PC-3 (cell line): ENCODE data around the gene TAF9B. TPM values are rescaled to one million over a fixed set of nuclear protein-coding genes. Genes with fewer than 3 reads are reported as not detected.

Experiments used
- ATAC-seq: fragments of 200-7000 bp; cut with Tn5 transposase; 2 replicates; pipeline ENCODE4 v1.9.1; 2020; ENCODE audit warnings: mild to moderate bottlenecking, moderate library complexity
- Bru-seq: library from RNA; stranded (reverse); fragments of 400-500 nt; gene quantifications from one replicate; lab custom pipeline; 2021; lab: Mats Ljungman, UMichigan
- BruChase-seq, 2 experiments: library from RNA; stranded (reverse); fragments of 400-500 nt; gene quantifications; one replicate each; lab custom pipeline; 2021; lab: Mats Ljungman, UMichigan
- BruUV-seq: library from RNA; stranded (reverse); fragments of 400-500 nt; replicated peaks from 2 replicates; lab custom pipeline; 2021; lab: Mats Ljungman, UMichigan
- CTCF ChIA-PET: fragments of 300-600 bp; sonication (Branson Sonifier 250); formaldehyde crosslinking; loops from one replicate; lab custom pipeline; 2022; ENCODE audit warnings: antibody characterized with exemption; lab: Charles Lee
- POLR2A ChIA-PET: fragments of 300-600 bp; sonication (Branson Sonifier 250); formaldehyde crosslinking; loops from one replicate; lab custom pipeline; 2022; ENCODE audit warnings: antibody characterized with exemption; ENCODE audit not compliant: unreplicated experiment; lab: Charles Lee
- DNase-seq: peaks from one replicate; pipeline ENCODE4 v3.0.0-alpha.2; 2015
- H2AFZ ChIP-seq: fragments of 300-600 bp; sonication (generic); 2 replicates; pipeline ENCODE4 v1.6.0; 2016; ENCODE audit warnings: antibody characterized with exemption, low read length
- H3F3A ChIP-seq: fragments of 300-600 bp; sonication (generic); one replicate; pipeline ENCODE4 v1.6.0; 2017; ENCODE audit warnings: antibody characterized with exemption, low read length, control low read depth, mild to moderate bottlenecking; ENCODE audit not compliant: unreplicated experiment
- H3K27ac ChIP-seq: fragments of 300-600 bp; sonication (generic); 2 replicates; pipeline ENCODE4 v1.5.1; 2016; ENCODE audit warnings: mild to moderate bottlenecking, low read length
- H3K27me3 ChIP-seq: fragments of 300-600 bp; sonication (generic); 2 replicates; pipeline ENCODE4 v1.6.1; 2016; ENCODE audit warnings: low read length, mixed read lengths
- H3K36me3 ChIP-seq: fragments of 300-600 bp; sonication (generic); 2 replicates; pipeline ENCODE4 v1.6.1; 2016; ENCODE audit warnings: low read depth, mixed run types, low read length, mixed read lengths
- H3K4me1 ChIP-seq: fragments of 300-600 bp; sonication (generic); 2 replicates; pipeline ENCODE4 v1.5.1; 2016; ENCODE audit warnings: low read length; ENCODE audit not compliant: insufficient read depth
- H3K4me2 ChIP-seq: fragments of 300-600 bp; sonication (generic); 2 replicates; pipeline ENCODE4 v1.6.0; 2016; ENCODE audit warnings: low read length
- H3K4me3 ChIP-seq: fragments of 300-600 bp; sonication (generic); 2 replicates; pipeline ENCODE4 v1.5.1; 2016; ENCODE audit warnings: mild to moderate bottlenecking, low read length, mixed read lengths
- H3K79me2 ChIP-seq: fragments of 300-600 bp; sonication (generic); 2 replicates; pipeline ENCODE4 v1.6.1; 2017; ENCODE audit warnings: low read length, mixed read lengths
- H3K9ac ChIP-seq: fragments of 300-600 bp; sonication (generic); 2 replicates; pipeline ENCODE4 v1.6.0; 2016; ENCODE audit warnings: mild to moderate bottlenecking, low read length
- H3K9me2 ChIP-seq: fragments of 300-600 bp; sonication (generic); replicated peaks from 2 replicates; pipeline ENCODE4 v1.6.1; 2016; ENCODE audit warnings: mixed run types, low read length, mixed read lengths
- H3K9me3 ChIP-seq: fragments of 300-600 bp; sonication (generic); 2 replicates; pipeline ENCODE4 v1.6.1; 2016; ENCODE audit warnings: low read length, mixed read lengths
- H4K20me1 ChIP-seq: fragments of 300-600 bp; sonication (generic); 2 replicates; pipeline ENCODE4 v1.6.1; 2016; ENCODE audit warnings: low read length, mixed read lengths
- EZH2 ChIP-seq: fragments of 300-600 bp; sonication (generic); IDR thresholded peaks from one replicate; pipeline ENCODE4 v1.6.1; 2017; ENCODE audit warnings: antibody characterized with exemption, mild to moderate bottlenecking, low read length; ENCODE audit not compliant: unreplicated experiment
- EZH2phosphoT487 ChIP-seq: fragments of 300-600 bp; sonication (generic); IDR thresholded peaks from 2 replicates; pipeline ENCODE4 v1.6.1; 2018; ENCODE audit warnings: mild to moderate bottlenecking, antibody characterized with exemption, low read length, borderline replicate concordance
- intact Hi-C: fragments of 100-400 bp; cut with micrococcal nuclease; formaldehyde crosslinking; loops from 2 replicates; pipeline ENCODE4 v1.9.0; 2023
- long read RNA-seq: library from polyadenylated mRNA; unstranded; transcript quantifications from one replicate; pipeline ENCODE4 v2.0.0, GENCODE V29; 2021; ENCODE audit not compliant: unreplicated experiment
- total RNA-seq: library from RNA; depleted of rRNA; stranded (reverse); fragments of >200 nt; gene quantifications from 2 replicates; pipeline ENCODE4 v1.2.3, GENCODE V29; 2014; rRNA removed
- TF ChIP-seq, protein P1 (sequence below): fragments of 300-600 bp; sonication (generic); conservative IDR thresholded peaks from 2 replicates; pipeline ENCODE4 v1.5.1; 2017; ENCODE audit warnings: antibody characterized with exemption, low read depth, mild to moderate bottlenecking, low read length

The TAF9B gene
- 19.5 and 26.1 TPM in 2 replicates for total RNA-seq
- Bru-seq, nascent RNA = percentile 63 among the genes with signal in this experiment
- BruChase-seq, experiment 1, labeled RNA remaining after a 6-hour chase = percentile 83 among the genes with signal in this experiment
- BruChase-seq, experiment 2, labeled RNA remaining after a 2-hour chase = percentile 70 among the genes with signal in this experiment
- long read RNA-seq, transcript TAF9B-201 (7 exons, 2,713 nt) = major isoform, 16 of 18 reads
- long read RNA-seq, partial matches to known transcripts = 2 of 18 reads
- long read RNA-seq, other reads (novel, unspliced or antisense) = 0 of 18 reads

DNA sequence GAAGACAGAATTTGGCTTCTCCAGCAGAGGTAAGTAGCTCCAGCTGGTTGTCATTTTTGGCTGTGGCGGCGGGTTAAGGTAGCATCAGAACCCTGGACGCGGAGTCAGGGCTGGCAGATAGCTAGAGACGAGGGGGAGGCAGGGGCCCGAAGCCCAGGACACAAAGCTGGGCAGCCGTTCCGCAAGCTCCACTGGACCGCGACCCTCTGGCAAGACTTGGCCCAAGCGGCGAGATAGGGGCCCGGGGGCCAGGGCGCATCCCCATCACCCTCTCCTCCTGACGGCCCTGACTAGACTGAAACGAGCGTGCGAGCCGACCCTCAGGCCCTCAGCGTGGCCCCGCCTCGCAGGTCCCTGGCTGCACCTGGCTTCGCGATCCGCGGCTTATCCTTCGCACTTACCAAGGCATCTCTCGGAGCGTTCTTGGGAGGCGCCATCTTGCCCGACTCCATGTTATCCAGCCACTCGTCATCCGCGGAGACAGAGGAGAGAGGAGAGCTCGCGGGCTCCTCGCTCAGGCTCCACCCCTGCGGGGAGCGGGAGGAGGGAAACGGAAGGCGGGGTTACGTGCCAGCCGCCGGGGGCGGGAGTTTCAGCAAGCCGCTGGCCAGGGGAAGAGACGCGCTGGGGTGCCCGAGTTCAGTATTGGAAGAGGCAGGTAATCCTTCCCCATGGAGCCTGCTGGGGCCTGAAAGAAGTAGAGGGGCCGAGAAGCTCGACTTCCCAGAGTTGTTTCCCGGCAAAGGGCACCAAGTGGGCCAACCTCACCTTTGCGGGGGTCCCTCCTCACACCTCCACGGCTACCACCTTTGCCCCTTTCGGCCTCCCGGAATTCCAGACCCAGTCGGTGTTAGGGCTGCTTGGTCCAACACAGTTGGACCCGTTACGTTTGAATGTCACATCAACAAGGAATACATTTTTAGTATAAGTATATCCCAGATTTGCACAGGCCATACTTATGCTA, at the start of gene TAF9B:
Gene TAF9B (minus strand): TSS at position 491 of the 964 bp plus-strand sequence. CDS start 39 bp downstream, at position 452.
- no peaks in the 10 kb centered on the region for H4K20me1 ChIP-seq
- H3K27ac ChIP-seq = peak within 1 kb of the TSS; percentile 5; the same call in 1 of the 2 replicates
- no peaks in the 10 kb centered on the region for H3K9me2 ChIP-seq
- H3F3A ChIP-seq = no peaks in the 10 kb centered on the region
- peak within 1 kb of the TSS; percentile 98 for H3K4me3 ChIP-seq
- H3K4me2 ChIP-seq = peak within 1 kb of the TSS; percentile 91
- DNase-seq = peak; percentile 91
- TF ChIP-seq EZH2phosphoT487 (no peak), EZH2 (no peak)
- TF ChIP-seq, protein P1, sequence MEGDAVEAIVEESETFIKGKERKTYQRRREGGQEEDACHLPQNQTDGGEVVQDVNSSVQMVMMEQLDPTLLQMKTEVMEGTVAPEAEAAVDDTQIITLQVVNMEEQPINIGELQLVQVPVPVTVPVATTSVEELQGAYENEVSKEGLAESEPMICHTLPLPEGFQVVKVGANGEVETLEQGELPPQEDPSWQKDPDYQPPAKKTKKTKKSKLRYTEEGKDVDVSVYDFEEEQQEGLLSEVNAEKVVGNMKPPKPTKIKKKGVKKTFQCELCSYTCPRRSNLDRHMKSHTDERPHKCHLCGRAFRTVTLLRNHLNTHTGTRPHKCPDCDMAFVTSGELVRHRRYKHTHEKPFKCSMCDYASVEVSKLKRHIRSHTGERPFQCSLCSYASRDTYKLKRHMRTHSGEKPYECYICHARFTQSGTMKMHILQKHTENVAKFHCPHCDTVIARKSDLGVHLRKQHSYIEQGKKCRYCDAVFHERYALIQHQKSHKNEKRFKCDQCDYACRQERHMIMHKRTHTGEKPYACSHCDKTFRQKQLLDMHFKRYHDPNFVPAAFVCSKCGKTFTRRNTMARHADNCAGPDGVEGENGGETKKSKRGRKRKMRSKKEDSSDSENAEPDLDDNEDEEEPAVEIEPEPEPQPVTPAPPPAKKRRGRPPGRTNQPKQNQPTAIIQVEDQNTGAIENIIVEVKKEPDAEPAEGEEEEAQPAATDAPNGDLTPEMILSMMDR = no peak
- CTCF ChIA-PET = no interaction called here
- TSS peak; percentile 78 for BruUV-seq
- peaks cover 10% of the 10 kb centered on the region for H3K4me1 ChIP-seq
- ATAC-seq = peak; percentile 94
- H2AFZ ChIP-seq = peak within 1 kb of the TSS; percentile 97
- H3K27me3 ChIP-seq = no peaks in the 10 kb centered on the region
- H3K36me3 ChIP-seq = no peaks in the 10 kb centered on the region
- intact Hi-C loops = loop anchor here (5.0 kb wide), 2 partner anchors 228 to 378 kb away; no protein-coding TSS in a partner anchor
- no peaks in the 10 kb centered on the region for H3K79me2 ChIP-seq
- H3K9me3 ChIP-seq = no peaks in the 10 kb centered on the region
- POLR2A ChIA-PET = no interaction called here
- H3K9ac ChIP-seq = peak within 1 kb of the TSS; percentile 87

- ChIA-PET POLR2A (no interaction called here), CTCF (no interaction called here)
- intact Hi-C loops = no loop called here
Observed at GRCh38 chrX:78182881-78183280, 43.4 kb upstream of the TAF9B start.

GRCh38 chrX:78181307-78181706, 41.9 kb upstream of the TAF9B start:
- no peak overlapping the region for H2AFZ ChIP-seq
- H3K79me2 ChIP-seq = no peaks in the 10 kb centered on the region
- CTCF ChIA-PET = no interaction called here
- H3K4me2 ChIP-seq = no peak overlapping the region
- POLR2A ChIA-PET = no interaction called here
- intact Hi-C loops = no loop called here
- TF ChIP-seq, protein P1 = no peak
- TF ChIP-seq EZH2 = no peak
- no peak for TF ChIP-seq EZH2phosphoT487
- H3K9ac ChIP-seq = no peak overlapping the region
- H3K4me1 ChIP-seq = no peaks in the 10 kb centered on the region
- no peak overlapping the region for H3K27ac ChIP-seq
- ATAC-seq (no peak), DNase-seq (no peak)
- H3K27me3 ChIP-seq = no peaks in the 10 kb centered on the region
- H4K20me1 ChIP-seq = no peaks in the 10 kb centered on the region
- no peaks in the 10 kb centered on the region for H3K9me3 ChIP-seq
- H3F3A ChIP-seq = no peaks in the 10 kb centered on the region
- no peaks in the 10 kb centered on the region for H3K36me3 ChIP-seq
- H3K9me2 ChIP-seq = no peaks in the 10 kb centered on the region
- BruUV-seq = no TSS peak
- no peak overlapping the region for H3K4me3 ChIP-seq

More at GRCh38 chrX:78182881-78183280, 43.4 kb upstream of the TAF9B start:
- Histone ChIP-seq H3K4me3 (no peak overlapping the region), H3K9me3 (no peaks in the 10 kb centered on the region), H3K79me2 (no peaks in the 10 kb centered on the region), H3K27ac (no peak overlapping the region), H2AFZ (no peak overlapping the region), H3K9me2 (no peaks in the 10 kb centered on the region), H3K4me1 (no peaks in the 10 kb centered on the region), H3K27me3 (no peaks in the 10 kb centered on the region), H3K36me3 (no peaks in the 10 kb centered on the region), H3F3A (no peaks in the 10 kb centered on the region), H4K20me1 (no peaks in the 10 kb centered on the region), H3K9ac (no peak overlapping the region), H3K4me2 (no peak overlapping the region)
- no peak for ATAC-seq
- DNase-seq = no peak
- TF ChIP-seq EZH2 = no peak
- no TSS peak for BruUV-seq
